ENCODE measurements around the gene PDE4D.

Gene PDE4D

DNA sequence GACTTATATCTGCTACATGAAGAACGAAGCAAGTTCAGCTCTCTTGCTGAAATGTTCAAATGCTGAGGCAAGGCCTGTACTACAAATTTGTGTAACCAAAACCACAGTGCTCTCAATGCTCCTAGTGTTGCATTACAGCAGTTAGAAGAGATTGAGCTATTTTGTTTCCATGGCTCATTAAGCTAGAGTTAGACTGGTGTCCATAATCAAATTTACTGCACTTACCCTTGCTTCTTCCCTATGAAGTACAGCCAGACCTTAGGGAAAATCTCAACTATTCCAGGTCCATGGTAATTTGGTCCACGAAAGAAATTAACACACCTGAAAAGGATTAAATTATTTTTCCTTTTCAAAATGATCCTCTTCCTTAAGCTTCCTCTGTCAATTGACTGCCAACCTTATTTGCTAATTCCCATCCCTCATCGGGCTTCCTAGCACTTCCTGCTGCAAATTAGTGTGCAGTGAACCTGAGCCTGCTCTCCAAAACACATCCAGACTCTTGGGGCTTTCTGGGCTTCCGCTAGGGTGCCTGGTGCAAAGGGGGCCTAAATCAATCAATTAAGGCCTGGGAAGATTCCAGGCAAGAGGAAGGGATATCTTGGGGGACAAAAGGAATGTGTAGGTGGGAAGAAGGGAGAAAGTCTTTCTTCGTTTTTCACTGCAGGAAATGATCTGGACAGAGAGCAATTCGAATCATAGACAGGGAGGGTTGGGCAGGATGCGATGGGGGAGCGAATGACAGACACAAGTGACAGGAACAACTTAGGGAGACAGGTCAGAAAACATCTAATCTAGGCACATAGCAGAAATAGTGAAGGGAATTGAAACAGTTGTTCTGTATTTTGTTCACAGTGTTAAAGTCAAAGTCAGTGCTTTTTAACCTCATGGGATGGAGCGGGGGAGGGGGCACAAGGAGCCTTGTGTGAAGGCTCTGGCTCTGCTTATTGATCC lies 768.2 kb downstream of the PDE4D start:
- peak; percentile 7 for DNase-seq

DNA sequence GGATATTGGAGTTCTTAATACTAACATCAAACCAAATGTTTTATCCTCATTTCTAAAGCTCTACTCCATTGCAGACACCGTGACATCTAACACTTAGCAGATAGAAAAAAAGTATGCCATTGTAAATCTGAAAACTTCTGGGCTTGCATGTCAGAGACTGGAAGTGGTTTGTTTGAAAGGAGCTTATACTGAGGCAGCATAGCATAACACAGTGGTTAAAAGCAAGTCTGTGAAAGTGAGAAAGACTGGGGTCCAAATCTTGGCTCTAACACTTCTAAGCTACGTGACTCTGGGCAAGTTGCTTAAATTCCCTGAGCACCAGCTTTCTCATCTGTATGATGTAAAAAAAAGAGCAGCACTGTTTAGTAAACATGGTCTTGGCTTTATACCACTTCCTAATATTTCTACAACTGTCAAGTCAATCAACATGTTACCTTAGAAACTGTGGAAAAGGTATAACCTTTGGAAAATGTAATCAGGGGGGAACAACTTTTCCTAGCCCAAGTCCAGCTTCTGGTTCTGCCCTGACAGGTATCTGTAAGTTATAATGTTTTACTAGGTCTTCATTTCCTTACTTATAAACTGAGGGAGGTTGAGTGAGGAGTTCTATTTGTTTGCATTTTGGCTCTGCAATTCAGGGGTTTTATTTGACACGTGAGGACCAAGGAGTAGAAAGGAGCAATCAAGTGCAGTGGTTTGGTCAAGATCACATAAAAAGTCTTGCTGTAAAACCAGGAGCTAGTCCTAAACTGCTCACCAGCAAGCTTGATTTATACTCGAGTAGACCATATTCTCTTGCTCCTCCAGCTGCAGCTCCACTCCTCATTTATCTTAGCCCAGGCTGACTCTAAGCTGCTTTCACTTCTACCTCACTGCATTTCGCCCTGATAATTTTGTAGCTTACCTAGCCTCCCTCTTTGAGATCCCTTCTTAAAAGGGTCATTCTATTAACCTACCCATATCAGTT lies 769.6 kb downstream of the PDE4D start:
- no peak for DNase-seq

DNA sequence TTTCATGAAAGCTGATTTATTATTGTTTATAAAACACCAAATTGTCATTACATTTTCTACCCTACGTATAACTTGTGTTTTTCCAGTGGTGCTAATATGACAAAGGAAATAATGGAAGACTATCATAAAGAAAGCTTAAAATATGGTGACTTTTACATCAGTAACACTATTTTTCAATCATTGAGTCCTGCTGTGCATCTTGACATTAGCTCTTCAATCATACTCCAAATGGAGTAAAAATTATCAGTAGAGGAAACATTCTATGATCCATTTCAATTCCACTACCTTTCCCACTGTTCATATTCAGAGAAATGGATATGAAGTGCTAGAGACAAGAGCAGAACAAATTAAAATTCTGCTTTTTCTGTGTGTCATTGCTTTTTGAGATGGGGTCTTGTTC lies 774.0 kb downstream of the PDE4D start:
- DNase-seq, result no peak

DNA sequence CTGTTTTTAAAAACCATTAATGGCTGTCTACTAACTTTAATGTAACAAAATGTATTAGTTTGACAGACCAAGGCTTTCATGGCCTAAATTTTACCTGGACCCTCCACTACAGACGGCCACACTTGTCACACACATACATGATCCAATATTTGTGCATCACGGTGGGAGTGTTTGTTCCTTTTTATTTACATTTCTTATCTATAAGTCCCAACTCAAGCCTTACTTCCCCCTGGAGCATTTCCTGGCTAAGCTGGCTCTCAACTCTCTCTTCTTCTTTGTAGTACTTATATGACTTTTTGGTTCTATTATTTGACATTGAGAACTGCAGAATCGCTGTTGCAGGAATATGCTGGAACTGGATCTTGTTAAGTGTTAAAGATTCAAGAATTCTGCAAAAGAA lies 776.2 kb downstream of the PDE4D start:
- no peak for DNase-seq

DNA sequence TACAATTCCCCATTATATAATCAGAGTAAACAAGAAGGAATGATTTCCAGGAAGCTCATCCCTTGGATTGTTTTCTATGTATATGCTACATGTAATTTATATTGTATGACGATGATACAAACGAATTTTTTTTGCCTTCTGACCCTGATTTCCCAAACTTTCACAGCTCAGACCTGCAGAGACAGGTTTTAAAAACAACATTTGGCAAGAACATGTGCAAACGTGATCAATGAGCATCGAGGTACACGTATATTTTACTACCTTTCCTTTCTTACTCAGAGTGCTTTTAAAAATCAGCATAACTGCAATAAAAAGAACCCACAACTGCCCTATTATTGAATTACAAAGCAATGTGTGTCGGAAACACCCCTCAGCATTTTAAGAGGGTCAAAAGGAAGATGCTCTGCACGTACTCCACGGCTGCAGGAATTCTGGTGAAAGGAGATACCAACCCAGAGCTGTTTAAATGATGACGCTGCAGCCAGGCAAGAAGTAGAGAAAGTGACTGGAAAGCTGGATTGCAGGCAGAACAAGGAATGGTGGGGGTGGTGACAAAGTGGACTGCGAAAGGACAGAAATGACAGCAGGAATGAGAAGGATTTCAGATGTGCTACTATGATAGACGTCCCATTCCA lies 777.2 kb downstream of the PDE4D start:
- no peak for DNase-seq

DNA sequence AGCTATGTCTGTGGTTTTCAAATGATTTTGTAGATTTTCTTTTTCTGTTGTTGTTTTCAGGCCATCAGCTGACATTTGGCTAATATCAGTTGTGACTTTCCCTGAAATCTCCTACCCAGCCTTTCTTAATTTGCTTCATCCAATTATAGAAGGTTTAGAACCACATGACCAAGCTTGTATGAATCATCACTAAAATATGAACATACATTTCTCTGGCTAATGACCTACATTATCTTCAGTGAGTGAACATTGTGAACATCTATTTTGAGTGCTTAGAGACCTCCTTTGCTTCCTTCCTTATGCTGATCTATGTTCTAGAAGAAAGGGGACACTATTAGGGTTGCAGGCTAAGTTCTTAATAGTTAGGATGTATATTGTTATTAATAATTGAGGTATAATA lies 778.2 kb downstream of the PDE4D start:
- no peak for DNase-seq

DNA sequence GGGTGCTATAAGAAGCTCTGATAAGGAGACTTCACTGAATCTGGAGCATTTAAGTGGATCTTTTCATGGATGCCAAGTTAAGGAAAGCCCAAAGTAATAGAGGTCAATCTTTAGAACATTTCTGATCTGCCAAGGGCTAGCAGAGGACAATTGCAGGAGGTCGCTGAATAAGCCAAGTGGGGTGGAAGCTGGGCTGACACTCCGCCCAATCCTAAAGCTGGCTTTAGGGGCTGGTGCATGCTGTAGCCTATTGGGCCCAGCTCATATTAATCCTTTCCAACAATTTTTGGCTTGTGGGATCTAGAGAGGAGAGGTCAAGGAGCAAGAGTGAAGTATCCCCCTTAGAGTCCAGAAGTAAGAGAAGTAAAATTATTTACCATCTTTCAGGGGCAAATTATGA lies 784.1 kb downstream of the PDE4D start:
- DNase-seq, result no peak

DNA sequence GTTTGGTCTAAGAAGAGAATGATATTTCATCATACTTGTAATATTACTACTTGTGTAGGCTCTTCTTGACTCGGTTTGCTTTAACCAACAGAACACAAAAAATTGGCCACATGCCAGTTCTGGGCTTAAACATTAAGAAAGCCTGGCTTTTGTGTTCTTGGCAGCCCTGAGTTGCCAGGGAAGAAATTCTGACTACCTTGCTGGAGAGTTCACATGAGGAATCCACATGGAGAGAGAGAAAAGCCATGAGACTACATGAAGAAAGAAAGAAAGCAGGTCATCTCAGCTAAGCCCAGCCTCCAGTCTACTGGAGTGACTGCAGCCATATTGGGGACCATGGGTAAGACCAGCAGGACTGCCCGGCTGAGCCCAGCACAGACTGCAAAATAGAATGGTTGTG lies 785.8 kb downstream of the PDE4D start:
- no peak for DNase-seq

DNA sequence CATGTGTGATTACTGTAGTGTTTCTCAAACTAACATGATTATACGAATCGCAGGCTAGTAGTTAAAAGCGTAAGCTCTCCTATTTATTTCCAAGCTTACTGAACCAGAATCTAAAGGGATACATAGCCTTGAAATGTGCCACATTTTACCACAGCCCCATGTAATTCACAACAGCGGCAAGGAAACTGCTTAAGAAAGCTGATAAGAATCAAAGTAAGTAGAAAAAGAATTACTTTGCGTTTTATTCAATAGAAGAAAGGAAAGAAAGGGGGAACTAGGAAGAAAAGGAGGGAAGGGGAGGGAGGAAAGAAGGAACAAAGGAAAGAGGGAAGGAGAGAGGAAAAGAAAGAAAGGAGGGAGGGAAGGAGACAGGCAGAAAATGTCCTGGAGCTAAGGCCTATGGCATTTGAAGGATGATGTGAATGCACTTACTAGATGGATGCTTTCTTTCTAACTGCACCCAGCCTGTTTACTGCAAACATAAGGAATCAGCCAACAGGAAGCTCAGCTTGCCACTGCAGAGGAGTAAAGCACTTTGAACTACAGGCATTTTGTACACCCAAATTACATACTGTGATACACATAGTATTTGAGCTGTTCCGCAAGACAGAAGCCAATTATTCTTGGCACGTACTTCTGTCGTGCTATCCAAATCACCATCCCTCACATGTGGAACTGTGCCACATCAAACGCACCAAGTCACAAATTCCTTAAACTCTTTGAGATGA lies 789.0 kb downstream of the PDE4D start:
- DNase-seq, result no peak

DNA sequence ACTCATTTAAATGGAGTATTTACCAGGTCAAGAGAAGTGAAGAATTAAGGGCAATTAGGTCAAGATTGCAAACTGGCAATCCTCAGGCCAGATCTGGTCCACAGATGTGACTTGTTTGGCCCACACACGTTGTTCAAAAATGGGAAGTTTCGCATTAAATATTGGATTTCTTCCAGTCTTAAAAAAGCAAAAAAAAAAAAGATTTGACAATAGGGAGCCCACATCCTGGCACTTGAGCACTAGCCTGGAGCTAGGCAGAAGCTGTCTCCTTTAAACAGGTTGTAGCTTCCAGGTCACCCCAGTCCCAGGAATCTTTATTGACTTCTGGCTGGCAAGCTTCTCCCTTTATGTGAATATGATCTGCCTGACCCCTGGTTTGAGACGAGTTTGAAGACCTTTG lies 790.2 kb downstream of the PDE4D start:
- DNase-seq, result no peak

DNA sequence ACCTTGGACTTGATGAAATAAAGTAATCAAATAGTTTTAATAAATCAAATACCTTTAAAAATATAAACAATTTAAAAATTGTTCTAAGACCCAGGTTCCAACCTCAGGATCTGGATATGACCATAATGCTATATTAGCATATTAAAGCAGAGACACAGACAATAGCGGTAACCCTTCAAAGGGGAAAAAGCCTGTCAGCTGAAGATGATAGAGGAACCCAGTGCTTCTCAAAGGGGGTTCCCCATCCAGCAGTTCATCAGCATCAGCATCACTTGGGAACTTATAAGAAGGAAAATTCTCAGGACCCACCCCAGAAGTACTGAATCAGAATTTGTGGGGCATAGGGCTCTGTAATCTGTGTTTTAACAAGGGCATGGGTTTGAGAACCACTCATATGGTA lies 791.1 kb downstream of the PDE4D start:
- DNase-seq, result no peak

DNA sequence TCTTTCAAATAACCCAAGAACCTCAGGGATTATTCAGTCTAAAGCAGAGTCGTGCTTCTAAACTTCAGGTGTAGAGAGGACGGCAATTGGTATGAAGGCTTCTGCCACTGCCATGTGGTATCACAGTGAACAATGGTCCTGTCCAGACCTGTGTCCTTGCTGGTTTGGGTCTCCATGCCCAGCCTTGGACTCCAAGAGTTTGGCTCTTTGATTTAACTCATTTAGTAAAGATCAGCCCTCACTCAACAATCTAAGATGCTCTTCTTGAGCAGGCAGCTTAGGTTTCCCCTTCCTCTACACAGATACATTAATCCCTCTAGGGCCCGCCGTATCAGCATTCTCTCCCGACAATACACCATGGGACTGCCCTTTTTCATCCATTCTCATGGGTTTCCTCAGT lies 792.7 kb downstream of the PDE4D start:
- DNase-seq, result no peak

DNA sequence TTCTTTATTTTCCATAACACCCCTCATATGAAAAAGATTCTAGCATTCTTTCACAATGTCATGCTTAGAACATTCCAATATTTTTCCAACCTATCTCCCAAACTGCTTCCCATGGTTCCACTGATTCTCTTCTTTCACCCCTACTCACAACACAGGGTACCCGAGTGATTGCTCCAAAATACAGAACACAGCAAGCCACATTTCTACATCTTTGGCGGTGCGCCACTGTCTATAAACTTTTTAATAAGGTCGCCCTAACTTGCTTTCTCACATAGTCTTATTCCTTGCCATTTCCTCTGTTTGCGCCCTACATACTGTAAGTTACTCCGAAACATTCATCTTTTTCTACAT lies 793.6 kb downstream of the PDE4D start:
- DNase-seq, result no peak

DNA sequence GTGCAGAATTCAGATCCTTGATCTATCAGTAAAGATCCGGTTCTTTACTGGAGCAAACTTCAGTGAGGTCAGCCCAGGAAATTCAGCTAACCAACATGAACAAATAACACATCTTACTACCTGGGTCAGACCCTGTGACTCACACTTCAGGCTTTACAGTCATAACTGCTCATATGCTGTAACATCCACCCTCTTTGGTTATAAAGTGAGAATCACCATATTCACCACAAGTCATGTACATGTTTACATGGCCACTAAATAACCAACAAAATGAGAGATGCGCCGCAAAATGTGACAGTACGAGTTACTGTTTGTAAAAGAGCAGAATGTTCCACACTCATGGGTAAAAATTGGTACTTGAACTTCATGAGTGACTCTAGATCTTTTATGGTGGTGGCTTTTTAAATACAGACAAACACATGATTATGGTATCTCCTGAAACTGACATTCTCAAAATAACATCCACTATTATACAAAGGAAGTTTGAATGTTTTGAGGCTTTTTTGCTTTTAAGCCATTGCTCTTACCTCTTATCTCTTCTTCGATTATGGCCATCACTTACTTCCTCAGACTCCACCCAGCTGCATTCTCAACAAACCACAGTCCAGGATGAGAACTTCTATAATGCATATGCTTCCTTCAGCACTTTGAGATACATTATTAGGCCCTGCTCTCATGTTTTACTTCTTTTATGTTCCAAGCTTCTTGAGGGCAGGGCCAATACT lies 794.1 kb downstream of the PDE4D start:
- peak; percentile 3 for DNase-seq

DNA sequence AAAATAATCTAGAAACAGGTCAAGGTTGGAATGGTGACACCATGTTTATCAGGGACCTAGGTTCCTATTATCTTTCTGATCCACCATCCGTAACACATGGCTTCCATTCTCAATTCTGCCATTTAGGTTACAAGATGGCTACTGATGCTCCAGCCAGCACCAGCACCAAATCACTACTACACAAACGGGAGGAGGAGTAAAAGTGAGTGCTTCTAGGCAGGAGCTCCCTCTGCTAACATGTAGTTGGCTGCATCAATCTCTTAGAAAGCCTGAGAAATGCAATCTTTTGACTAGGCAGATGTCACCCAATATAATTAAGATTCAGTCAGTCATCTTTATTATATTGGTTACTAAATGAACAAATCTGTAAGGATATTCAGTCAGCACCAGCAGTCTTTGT lies 794.8 kb downstream of the PDE4D start:
- no peak for DNase-seq

DNA sequence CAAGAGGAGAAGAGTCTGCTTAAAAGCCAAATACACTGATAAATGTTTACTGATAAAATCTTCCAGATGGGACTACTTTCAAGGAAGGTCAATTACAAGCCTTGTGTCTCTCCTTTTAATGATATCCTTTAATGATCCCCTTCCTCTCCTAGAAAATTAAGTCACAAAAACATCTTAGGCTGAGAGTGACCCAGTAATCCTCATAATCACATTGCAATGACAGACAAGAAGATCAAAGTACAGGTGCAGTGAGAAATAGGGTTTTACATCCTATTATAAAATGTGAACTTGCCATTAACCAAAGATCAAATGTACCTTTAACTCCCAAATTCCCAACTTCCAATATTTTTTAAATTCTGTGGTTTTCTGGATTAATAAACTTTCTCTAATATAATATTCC lies 795.8 kb downstream of the PDE4D start:
- no peak for DNase-seq

DNA sequence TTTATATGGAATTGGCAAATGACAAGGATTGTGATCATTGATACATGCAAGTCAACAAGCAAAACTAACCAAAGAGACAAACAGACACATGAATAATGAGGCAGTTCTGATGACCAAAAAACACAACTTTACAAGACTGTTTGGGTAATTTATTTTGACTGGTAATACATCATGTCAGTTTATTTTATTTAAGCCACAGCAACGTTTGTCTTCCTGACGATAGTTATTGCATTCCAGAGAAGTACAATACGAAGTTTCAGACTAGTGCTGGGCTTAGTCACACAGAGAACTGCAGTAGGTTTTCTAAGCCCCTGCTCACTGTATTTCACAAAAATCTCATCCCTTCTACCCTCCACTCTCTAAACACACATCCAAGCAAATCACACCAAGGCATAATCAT lies 796.4 kb downstream of the PDE4D start:
- DNase-seq, result no peak

DNA sequence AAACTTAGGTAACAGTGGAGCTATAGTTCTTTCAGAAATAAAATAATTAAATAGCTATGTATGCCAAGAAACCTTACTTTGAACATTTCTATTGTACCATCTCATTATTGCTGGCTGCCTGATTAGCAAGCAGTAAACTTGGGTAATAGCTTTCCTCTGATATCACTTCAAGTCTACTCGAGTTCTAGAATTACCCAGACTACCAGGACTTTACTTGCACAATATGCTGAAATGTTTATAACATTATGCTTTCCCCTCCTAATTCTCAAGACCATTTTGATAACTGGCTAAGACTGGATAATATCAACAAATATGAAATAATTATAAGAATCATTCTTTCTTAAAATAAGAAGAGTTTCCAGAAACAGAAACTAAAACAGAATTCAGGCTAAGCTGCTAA lies 798.0 kb downstream of the PDE4D start:
- DNase-seq, result no peak

DNA sequence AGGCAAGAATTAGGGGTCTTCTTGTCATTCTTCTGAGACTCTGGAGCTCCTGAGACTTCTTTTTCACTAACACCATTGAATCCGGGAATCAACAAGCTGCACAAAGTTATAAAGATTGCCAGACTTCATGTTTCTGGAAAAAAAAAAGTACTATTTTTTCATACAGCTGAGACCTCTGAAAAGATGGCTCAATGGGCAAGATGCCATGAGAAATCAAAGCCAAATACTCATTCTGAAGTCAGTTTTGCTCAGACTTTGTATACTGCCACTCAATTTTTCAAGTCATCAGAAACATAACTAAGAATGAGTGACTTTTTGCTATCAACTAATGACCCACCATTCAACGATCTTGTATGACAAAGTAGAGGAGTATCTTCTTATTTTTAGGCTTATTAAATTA lies 798.7 kb downstream of the PDE4D start:
- no peak for DNase-seq

DNA sequence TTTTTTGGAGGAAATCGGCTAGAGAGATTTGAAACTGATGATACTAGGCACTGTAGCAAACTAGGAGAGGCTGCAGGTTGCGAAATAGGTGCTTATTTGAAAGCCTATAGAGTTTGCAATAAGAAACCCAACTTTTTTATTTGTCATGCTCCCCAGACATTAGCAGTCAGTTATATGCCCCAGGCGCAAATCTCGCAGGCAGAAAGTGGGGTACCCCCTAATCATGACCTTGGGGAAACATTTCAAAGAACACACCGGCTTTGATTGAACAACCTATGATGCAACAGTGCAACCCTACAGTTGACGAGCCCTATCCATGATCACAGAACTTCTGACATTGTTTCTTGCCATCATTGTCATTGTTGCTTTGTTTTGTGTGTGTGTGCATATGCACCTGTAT lies 800.2 kb downstream of the PDE4D start:
- DNase-seq, result no peak

DNA sequence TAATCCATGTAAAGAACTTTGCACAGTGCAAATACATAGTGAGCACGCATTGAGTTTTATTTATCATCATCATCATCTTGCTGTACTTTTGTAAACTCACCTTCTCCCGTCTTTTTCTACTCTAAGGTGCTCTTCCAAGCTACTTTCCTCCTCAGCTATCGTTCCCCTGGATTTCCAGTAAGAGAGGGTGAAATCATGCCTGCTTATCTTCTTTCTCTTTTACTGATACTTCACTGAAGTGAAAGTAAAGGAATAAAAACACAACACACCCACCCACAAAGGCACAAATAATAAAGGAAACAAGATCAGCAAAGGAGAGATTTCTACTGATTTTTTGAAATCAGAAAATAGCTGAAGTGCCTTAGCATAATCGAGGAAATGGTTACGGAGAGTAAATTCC lies 800.8 kb downstream of the PDE4D start:
- DNase-seq, result no peak

DNA sequence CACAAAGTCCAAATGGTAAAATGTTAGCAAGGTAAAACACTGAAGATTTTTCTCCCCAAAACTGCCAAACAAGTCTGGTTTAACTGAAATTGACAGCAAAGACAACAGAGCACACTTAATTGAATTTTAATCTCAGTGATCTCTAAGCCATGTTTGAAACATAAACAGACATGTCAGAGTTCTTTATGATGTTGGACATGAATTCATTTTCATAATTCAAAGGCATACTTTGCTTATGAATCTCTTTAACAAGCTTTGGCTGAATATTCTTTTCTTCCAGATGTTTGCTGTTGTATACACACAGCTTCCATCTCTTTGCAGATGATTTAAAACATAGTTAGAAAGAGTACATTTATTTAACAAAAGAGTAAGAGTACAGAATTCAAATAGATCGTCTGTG lies 801.6 kb downstream of the PDE4D start:
- DNase-seq, result no peak

All from activated CD4-positive, alpha-beta T cell treated with anti-CD3 and anti-CD28 coated beads, Interleukin-2, amount 50 U/mL, for 1 hour (primary cell).